ENCODE measurements around the gene DNASE2.
A peak's percentile ranks its signal among the peaks of the same experiment; 100 is the strongest.
"Not testable (repeated sequence)": the region's sequence is repeated elsewhere in the genome, so short reads cannot be mapped to it uniquely, and the experiment has no call there.

DNASE2 gene

DNA sequence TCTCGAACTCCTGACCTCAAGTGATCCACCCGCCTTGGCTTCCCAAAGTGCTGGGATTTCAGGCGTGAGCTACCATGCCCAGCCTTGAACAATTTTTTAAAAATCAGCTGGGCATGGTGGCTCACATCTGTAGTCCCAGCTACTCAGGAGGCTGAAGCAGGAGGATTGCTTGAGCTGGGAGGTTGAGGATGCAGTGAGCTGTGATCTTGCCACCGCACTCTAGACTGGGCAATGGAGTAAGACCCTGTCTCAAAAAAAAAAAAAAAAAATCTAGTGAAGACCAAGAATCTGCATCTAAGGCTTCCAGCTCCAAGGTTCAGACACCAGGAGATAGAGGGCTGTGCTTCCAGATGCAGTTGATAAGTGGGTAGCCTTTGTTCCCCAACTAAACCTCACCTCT, 17.1 kb downstream of the DNASE2 start:
- DNase-seq = no peak

DNA sequence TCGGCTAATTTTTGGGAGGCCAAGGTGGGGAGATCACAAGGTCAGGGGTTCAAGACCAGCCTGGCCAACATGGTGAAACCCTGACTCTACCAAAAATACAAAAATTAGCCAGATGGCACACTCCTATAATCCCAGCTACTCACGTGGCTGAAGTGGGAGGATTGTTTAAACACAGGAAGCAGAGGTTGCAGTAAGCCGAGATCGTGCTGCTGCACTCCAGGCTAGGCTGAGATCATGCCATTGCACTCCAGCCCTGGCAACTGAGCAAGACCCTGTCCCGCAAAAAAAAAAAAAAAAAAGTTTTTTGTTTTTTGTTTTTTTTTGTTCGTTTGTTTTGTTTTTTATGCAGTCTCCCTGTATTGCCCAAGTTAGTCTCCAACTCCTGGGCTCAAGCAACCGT, 21.7 kb downstream of the DNASE2 start:
- DNase-seq = no peak

DNA sequence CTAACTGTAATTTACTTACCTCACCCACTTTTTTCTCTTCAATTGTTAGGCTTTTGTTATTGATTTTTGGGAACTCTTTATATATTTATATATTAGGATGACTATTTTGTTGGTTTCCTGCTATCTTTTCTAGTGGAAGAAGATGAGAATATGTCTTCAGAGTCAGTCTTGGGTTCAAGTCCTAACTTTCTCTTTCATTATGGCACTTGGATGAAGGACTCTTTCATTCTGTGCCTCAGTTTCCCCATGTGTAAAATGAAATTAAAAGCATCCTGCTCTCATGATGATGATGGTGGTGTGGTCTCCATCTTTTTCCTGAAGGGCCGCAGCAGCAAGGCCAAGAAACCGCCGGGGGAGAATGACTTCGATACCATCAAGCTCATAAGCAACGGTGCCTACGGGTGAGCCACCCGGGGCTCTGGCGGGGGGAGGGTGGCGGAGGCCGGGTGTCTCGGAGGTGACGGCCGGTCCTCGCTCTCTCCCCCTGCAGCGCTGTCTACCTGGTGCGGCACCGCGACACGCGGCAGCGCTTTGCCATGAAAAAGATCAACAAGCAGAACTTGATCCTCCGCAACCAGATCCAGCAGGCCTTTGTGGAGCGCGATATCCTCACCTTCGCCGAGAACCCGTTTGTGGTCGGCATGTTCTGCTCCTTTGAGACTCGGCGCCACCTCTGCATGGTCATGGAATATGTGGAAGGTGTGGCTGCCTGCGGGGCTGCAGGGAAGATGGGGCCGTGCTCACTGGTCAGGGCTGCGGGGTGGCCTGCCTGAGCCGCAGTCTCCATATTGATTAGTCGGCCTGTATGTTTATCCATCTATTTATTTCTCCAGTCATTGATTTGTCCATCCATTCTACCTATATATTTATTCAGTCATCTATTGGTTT, 23.0 kb downstream of the DNASE2 start:
- DNase-seq = no peak

DNA sequence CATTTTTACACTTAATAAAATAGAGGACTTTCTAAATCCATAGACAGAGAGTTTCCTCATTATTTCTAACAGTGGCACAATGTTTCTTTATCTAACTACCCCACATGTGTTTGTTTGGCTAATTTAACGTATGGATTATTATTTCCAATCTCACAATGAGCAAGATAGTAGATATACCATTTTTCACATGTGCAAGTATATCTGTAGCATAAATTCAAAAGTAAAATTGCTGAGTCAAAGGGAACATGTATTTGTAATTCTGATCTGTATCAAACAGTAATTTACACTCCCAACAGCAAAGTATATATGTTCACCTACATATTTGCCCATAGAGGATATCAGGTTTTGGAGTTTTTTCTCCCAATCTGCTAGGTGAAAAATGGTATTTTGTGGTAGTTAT, 24.6 kb downstream of the DNASE2 start:
- no peak for DNase-seq

DNA sequence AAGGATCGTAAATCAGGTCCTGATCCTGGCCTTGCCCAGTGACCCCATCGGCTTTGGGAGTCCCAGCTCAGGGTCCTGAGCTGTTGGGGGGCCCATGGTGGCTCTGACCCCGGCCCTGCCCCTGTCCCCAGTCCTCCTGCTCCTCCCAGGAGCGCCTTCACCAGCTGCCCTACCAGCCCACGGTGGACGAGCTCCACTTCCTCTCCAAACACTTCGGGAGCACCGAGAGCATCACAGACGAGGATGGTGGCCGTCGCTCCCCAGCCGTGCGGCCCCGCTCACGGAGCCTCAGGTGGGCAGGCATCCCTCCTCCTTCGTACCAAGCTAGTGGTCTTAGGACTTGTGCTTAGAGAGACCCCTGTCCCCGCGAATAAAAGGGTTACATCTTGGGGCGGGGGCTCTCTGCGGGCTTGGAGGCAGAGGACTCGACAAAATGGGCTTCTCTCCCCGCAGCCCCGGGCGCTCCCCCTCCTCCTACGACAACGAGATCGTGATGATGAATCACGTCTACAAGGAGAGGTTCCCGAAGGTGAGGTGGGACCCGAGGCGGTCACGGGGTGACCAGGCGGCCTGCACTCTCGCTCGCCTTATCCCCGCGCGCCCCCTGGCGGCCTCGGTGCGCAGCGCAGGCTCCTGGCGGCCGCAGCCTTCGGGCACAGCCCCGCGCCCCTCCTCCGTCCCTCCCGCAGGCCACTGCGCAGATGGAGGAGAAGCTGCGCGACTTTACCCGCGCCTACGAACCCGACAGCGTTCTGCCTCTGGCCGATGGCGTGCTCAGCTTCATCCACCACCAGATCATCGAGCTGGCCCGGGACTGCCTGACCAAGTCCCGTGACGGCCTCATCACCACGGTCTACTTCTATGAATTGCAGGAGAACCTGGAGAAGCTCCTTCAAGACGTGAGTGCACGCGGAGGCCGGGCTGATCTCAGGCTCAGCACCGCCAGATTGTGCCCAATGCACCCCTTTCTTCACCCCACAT, 33.8 kb downstream of the DNASE2 start:
- DNase-seq = peak; percentile 62 to 81 (median 76)

DNA sequence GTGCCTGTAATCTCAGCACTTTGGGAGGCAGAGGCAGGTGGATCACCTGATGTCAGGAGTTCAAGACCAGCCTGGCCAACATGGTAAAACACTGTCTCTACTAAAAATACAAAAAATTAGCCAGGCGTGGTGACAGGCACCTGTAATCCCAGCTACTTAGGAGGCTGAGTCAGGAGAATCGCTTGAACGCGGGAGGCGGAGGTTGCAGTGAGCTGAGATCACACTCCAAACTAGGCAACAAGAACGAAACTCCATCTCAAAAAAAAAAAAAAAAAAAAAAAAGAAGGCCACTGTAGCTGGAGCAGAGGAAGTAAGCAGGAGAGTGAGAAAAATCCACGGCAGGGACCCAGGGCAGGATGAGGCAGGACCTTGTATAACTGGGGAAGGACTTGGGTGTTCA, 34.6 kb downstream of the DNASE2 start:
- DNase-seq = not testable (repeated sequence)

DNA sequence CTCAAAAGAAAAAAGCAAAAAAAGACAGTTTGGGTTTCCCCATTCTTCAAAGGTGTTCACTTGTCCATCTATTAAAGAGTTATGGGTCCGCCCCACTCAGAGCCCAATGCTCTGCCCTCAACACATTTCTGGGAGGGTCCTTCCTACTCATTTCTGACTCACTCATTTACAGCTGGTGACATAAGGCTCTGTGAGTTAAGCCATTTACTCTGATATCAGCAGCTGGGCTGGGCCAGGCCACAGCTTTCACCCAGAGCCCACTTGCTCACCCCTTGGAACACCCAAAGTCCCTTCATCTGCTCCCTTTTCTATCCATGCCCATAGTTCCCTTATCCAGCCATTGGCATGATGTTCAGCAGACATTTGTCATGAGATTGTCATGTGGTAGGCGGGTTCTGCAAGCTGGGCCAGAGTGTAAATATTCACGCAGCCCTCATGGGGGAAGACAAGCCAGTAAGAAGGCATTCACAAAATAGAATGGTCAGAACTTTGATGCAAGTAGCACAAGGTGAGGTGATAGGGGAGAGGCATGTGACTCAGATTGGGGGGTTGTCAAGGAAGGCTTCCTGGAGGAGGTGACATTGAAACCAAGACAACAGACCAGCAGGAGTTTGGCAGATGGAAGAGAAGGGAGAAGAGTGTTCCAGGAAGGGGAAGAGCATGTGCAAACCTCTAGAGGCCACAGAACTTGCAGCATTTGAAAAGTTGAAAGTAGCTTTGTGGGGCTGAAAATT, 37.1 kb downstream of the DNASE2 start:
- no peak for DNase-seq

DNA sequence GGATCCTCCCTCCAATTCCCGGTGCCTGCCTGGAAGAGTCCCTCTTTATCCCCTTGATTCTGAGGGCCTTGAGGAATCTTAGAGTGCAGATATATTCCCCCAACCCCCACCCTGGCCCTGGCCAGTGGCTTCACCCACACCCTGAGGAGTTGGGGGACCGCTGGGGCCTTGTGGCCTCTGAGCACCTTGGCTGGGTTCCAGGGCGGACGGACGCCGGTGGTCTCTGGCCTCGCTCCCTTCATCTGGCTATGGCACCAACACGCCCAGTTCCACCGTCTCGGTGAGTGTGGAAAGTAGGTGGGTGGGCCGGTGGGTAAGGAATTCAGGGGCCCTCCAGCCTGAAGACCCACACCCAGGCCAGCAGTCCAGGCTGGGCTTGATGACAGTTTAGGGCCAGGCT, 37.9 kb downstream of the DNASE2 start:
- DNase-seq = no peak

DNA sequence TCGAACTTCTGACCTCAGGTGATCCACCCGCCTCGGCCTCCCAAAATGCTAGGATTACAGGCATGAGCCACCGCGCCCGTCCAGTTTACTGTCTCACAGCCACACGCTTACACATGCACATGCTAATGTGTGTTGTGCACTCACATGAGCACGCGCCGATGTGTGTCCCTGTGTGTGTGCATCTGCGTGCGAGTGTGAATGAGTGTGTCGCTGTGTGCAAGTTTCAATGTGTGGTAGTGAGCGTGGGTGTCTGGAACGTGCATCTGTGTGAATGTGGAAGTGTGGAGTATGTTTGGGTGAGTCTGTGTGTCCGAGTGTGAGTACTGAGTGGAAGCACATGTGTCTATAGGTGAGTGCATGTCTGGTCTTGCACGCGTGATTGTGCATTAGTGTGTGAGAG, 38.7 kb downstream of the DNASE2 start:
- DNase-seq = no peak

DNA sequence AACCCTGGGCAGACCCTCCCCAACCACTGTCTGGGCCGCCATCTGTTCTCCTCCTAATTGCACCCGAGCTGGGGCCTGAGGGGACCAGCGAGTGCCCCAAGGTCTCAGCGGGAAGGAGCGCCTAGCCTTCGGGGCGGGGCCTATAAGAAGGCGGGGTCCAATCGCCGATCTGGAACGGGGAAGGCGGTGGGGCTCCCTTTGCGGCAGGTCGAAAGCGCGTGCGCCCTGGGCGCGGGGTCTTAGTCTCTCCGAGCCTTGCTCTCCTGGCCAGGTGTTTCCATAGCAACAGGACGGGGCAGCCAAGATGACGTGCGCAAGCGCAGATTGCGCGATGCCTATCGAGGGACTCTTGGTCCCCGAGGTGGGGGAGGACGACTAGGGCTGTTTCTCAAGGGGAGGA, 40.2 kb downstream of the DNASE2 start:
- DNase-seq = peak in 1 of 5 experiments; percentile 30

DNA sequence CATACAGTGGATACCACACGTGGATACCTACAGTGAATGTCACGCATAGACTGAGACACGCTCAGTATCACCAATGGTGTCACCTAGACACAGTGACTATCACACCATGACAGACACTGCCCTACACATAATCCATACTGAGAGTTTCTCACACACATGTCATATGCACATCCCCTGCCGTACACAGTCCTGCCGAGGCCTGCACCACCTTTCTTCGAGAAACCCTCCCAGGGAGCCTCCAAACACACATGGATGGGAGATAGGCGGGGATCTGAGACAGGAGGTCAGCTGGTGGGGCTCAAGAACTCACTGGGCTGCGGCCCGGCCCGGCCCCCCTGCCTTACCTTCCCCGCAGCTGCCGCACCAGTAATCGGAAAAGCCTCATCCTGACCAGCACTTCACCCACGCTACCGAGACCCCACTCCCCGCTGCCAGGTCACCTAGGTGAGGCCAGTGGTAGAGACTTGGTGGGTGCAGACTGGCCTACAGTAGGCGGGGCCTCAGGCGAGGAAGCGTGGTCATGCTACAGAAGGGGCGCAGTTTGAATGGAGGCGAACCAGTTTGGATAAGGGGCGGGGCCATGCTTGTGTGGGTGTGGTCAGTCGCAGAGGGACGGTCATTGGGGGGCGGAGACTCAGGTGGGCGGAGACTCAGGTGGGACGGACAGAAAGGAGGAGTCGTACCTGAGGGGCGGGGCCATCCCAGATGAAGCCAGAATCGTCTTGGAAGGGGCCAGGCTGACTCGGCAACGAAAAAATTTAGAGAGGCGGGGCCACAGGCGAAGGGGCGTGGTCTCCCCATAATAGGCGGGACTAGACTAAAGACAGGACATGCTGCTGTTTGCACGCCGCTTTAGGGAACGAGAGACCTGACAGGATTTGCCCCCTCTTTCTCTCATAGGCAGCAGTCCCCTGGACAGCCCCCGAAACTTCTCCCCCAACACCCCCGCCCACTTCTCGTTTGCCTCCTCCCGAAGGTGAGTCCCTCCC, 40.9 kb downstream of the DNASE2 start:
- DNase-seq = peak in 1 of 5 experiments; percentile 52

DNA sequence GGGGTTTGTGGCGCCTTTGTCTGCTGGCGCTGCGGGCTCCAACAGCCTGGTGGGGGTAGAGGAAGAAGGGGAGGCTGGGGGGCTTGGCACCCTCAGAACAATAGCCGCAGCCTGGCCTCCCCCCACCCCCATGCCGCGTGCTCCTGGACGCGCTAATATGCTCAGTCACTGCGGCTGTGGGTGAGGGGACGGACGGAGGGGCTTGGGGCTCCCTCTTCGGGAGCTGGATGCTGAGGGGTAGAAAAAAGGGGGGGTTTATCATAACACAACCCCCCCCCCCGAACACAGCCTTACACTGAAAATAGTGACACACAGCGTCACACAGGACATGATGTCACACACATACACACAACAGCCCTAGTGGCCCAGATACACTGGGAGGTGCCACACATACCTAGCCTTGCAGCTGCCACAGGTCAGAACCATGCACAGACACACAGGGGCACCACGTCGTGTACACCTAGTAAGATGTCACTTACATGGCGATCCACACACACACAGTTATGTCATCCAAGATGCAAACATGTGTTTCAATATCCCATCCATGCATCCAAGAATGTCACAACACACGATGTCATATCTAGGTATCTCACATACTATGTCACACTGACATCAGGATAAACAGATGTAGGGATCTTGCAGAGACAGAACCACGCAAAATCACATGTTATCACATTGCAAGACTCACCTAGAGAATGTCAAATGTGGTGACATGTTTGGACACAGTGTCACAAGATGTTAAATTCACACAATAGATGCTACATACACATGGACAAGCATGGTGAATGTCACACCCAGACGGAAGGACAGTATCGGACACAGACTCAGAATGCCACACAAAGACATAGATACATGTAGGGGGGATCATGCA, 42.1 kb downstream of the DNASE2 start:
- peak in 2 of 5 experiments; percentile 35 to 75 for DNase-seq

DNA sequence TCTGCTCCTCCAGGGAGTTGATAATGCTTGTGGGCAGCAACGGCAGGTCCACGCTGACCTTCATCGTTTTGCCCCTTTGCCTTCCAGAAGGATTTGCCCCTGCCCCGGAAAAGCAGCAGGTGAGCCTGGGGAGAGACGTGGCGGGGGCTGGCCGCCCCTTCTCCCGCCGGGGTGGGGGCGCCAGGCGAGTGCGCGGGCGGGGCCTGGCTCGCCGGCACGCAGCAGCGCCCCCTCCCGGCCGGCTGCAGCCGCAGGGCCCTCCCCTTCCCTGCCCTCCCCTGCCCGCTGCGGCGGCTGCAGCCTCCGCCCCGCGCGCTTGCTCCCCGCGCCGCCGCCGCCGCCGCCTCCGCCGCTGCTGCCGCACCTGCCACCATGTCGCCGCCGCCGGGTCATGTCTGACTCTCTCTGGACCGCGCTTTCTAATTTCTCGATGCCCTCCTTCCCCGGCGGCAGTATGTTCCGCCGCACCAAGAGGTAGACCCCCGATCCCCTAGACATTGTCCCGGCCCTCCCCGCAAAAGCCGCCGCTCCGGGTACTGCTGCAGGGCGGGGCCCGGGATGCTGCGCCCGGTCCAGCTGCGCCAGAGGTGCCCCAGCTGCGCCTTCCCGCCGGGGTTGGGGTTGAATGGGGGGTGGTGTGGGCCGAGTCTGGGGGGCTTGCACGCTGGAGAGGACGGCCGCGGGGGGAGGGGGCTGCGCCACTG, 42.9 kb downstream of the DNASE2 start, which contains the start of gene MAST1:
Gene MAST1, plus strand, starts transcription at position 334 of the 704 bp plus-strand sequence. Its CDS starts 58 bp downstream, at position 392.
- peak in 4 of 5 experiments; percentile 19 to 75 (median 42) for DNase-seq

DNA sequence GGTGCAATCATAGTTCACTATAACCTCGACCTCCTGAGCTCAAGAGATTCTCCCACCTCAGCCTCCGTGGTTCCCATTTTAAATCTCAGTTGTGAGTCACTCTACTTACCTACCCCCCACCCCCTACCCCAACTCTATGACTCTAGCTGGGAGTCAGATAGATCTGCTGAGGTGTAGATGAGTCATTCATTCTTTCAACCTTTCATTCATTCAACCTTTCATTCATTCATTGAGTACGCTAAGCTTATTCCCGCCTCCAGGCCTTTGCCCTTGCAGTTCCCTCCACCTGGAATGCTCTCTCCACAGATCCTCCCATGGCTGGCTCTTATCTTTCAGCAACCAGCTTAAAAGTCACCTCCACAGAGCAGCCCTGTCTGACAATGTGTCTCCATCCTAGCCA, 44.0 kb downstream of the DNASE2 start:
- DNase-seq = no peak

DNA sequence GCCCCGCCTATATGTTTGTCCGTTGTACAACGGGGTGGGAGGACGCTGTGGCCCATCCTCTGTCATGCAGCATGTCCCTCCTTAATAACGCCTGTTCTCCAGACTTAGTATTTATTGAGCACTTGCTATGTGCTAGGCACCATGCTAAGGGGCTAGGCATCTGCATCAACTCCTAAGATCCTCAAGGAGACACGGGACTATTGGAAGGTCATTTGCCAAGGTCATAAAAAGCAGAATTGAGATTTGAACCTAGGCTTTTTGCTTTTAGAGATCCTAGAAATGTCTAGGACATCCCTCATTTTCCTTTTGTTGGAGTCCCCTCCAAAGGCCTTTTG, 44.8 kb downstream of the DNASE2 start:
- no peak for DNase-seq

DNA sequence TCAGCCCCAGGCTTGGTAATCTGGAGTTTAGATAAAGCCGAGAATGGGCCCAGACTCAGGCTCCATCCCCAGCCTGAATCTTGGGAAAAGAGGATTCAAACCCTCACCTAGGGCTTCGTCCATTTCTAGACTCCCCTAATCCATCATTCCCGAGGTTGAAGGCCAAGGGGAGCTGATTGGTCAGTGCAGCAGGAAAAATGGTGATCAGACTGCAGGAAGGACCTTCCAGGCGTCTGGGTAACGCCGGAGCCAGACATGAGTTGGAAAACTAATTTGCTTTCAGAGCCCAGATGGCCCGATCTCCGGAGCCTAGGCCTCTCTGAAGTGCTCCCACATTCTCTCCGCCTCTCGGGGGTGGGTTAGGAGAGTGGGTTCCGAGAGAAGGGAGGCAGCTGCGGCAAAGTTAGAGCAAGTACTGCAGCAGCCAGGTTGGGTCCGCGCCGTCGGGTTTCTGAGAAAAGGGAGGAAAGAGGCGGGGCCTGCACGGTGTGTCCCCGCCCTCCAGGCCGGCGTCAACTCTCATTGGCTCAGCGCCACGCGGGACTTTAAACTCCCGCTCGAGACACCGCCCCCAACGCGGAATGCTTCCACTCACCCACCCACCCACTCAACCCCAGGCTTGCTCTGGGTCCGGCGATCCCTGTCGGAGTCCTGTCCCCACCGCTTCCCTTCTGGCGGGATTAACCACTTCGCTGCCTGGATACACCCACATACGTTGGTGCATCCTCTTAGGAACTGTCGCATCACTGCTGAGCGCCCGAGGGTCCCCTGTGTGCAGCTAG, 46.1 kb downstream of the DNASE2 start:
- peak in 1 of 5 experiments; percentile 56 for DNase-seq

DNA sequence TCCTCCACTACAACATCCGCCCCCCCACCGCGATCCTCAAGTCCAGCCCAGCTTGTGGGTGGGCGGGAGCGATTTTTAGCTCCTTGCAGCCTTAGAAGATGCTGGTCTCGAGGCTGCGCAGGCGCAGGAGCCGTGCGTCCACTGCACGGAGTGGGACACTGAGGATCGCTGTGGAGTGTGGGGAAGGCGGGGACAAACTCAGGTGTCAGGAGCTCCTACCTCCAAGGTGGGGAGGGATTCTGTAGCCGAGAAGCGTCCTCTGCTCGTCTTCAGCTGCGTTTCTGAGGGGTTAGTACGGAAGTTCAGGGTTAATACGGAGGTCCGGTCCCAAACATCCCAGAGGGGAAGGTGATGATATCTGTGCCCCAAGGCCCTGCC, 46.7 kb downstream of the DNASE2 start, which contains the start of gene RTBDN:
Gene RTBDN, minus strand, starts transcription at position 14 of the 378 bp plus-strand sequence. CDS start 4,600 bp downstream, outside the sequence.
- no peak for DNase-seq

DNA sequence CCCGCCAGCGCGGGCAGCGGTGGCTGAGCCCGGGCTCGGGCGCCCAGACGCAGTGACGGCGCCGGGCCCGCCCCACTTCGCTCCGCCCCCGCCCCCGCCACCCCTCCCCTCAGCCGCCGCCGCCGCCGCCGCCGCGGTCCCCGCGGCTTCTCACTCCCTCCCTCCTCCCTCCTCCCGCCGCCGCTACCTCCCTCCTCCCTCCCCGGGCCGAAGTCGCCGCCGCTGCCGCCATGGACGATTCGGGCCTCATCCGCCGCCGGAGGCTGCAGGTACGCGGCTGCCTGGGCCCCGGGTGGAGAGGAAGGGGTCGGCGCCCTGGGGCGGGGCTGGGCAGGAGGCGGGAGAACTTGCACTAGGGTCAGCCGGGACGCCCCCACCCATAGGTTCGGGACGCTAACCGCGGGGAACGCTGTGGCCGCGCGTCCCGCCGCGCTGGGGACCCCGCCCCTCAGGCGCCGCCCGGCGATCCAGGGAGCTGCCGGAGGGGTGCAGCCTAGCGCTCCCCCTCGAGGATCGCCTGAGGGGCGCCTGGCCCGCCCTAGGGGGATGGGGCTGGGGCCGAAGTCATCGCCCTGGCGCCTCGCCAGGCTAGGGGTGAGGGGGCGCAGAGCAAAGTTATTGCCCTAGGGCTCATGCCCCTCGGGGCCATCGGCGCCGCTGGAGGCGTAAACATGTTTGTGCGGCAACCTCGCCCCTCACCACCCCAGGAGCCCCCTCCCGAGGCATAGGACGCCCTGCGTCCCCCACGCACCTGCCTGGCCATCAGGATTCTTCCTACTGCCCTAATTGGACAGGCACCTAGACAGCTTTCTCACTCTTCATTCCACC, 47.3 kb downstream of the DNASE2 start:
- peak in 2 of 5 experiments; percentile 33 to 67 for DNase-seq

Measured in T-helper 2 cell (primary cell).